Hepatocyte (in vitro differentiated cells): ENCODE results near the gene IRF2. TPM values are rescaled to one million over a fixed set of nuclear protein-coding genes. Genes with fewer than 3 reads are reported as not detected.
"Not testable (repeated sequence)": the region's sequence is repeated elsewhere in the genome, so short reads cannot be mapped to it uniquely, and the experiment has no call there.

ENCODE experiments used
- DNase-seq: peaks from one replicate; pipeline ENCODE4 v3.0.0-alpha.2; 2016; ENCODE audit warnings: low spot score
- H2AFZ ChIP-seq: fragments of 200-600 bp; sonication (generic); 2 replicates; pipeline ENCODE4 v1.6.0; 2016; ENCODE audit warnings: antibody characterized with exemption, mild to moderate bottlenecking
- H3K27ac ChIP-seq: fragments of 200-600 bp; sonication (generic); 2 replicates; pipeline ENCODE4 v1.5.1; 2016; ENCODE audit warnings: mild to moderate bottlenecking
- H3K27me3 ChIP-seq: fragments of 200-600 bp; sonication (generic); 2 replicates; pipeline ENCODE4 v1.6.1; 2016
- H3K36me3 ChIP-seq: fragments of 200-600 bp; sonication (generic); replicated peaks from 2 replicates; pipeline ENCODE4 v1.5.1; 2016; ENCODE audit warnings: low read depth; ENCODE audit not compliant: insufficient read depth
- H3K4me1 ChIP-seq: fragments of 200-600 bp; sonication (generic); 2 replicates; pipeline ENCODE4 v1.5.1; 2016; ENCODE audit warnings: mild to moderate bottlenecking, moderate library complexity; ENCODE audit not compliant: insufficient read depth
- H3K4me2 ChIP-seq: fragments of 200-600 bp; sonication (generic); 2 replicates; pipeline ENCODE4 v1.6.0; 2016
- H3K4me3 ChIP-seq: fragments of 200-600 bp; sonication (generic); 2 replicates; pipeline ENCODE4 v1.5.1; 2016; ENCODE audit warnings: mild to moderate bottlenecking
- H3K79me2 ChIP-seq: fragments of 200-600 bp; sonication (generic); 2 replicates; pipeline ENCODE4 v1.6.0; 2017; ENCODE audit warnings: mild to moderate bottlenecking
- H3K9me2 ChIP-seq: fragments of 200-600 bp; sonication (generic); replicated peaks from 2 replicates; pipeline ENCODE4 v1.6.0; 2017; ENCODE audit warnings: mild to moderate bottlenecking; ENCODE audit not compliant: insufficient read depth
- H3K9me3 ChIP-seq: fragments of 200-600 bp; sonication (generic); 2 replicates; pipeline ENCODE4 v1.5.1; 2016; ENCODE audit warnings: low read depth, mild to moderate bottlenecking
- H4K20me1 ChIP-seq: fragments of 200-600 bp; sonication (generic); 2 replicates; pipeline ENCODE4 v1.6.0; 2016; ENCODE audit warnings: mild to moderate bottlenecking; ENCODE audit not compliant: insufficient read depth, poor library complexity, severe bottlenecking
- CTCF ChIP-seq: fragments of 200-600 bp; sonication (generic); IDR thresholded peaks from 2 replicates; pipeline ENCODE4 v1.5.1; 2016; ENCODE audit warnings: antibody characterized with exemption, mild to moderate bottlenecking; ENCODE audit not compliant: poor library complexity
- EZH2 ChIP-seq: fragments of 200-600 bp; sonication (generic); IDR thresholded peaks from 2 replicates; pipeline ENCODE4 v1.6.1; 2016; ENCODE audit warnings: antibody characterized with exemption, mild to moderate bottlenecking, borderline replicate concordance
- EZH2phosphoT487 ChIP-seq: fragments of 200-600 bp; sonication (generic); IDR thresholded peaks from one replicate; pipeline ENCODE4 v1.6.1; 2018; ENCODE audit warnings: antibody characterized with exemption, mild to moderate bottlenecking, low read depth, moderate library complexity; ENCODE audit not compliant: unreplicated experiment, severe bottlenecking
- WGBS: methylation state at CpG from one replicate; pipeline ENCODE4 v1.1.6; 2016; ENCODE audit warnings: low lambda C conversion rate; ENCODE audit errors: missing lambda C conversion rate; 5-methylcytosine and 5-hydroxymethylcytosine counted together
- polyA plus RNA-seq: library from polyadenylated mRNA; unstranded; fragments of >200 nt; fragmentation: Nextera tagmentation; extraction: Ambion mirVana; gene quantifications from 2 replicates; pipeline ENCODE4 v1.2.1, GENCODE V29; 2016
- total RNA-seq: library from RNA; depleted of rRNA; stranded (reverse); fragments of >200 nt; gene quantifications from 2 replicates; pipeline ENCODE4 v1.2.3, GENCODE V29; 2014

The IRF2 gene
- total and polyA plus RNA-seq, 2 experiments from 2014 or later = 17.7 to 41.1 TPM

- TF ChIP-seq CTCF (no peak), EZH2phosphoT487 (no peak), EZH2 (no peak)
- H4K20me1 ChIP-seq = no peaks in the 10 kb centered on the region
- H3K36me3 ChIP-seq = no peaks in the 10 kb centered on the region
- H3K9me3 ChIP-seq = no peaks in the 10 kb centered on the region
- no peaks in the 10 kb centered on the region for H3K79me2 ChIP-seq
- H3K4me1 ChIP-seq = peaks cover 58% of the 10 kb centered on the region
- no peak overlapping the region for H3K4me3 ChIP-seq
- peak overlapping the region; percentile 98 for H3K27ac ChIP-seq
- H3K27me3 ChIP-seq = no peaks in the 10 kb centered on the region
- peak; percentile 73 for DNase-seq
- 40% methylated on average over 8 of the region's 8 CpGs for WGBS
- peak overlapping the region; percentile 65 for H3K4me2 ChIP-seq
- H2AFZ ChIP-seq = no peak overlapping the region
- no peaks in the 10 kb centered on the region for H3K9me2 ChIP-seq
Measured at GRCh38 chr4:184383497-184384055, 90.8 kb downstream of the IRF2 start.

GRCh38 chr4:184382189-184382846, 92.0 kb downstream of the IRF2 start:
- Histone ChIP-seq H4K20me1 (no peaks in the 10 kb centered on the region), H3K36me3 (no peaks in the 10 kb centered on the region), H3K27ac (peak overlapping the region; percentile 98), H3K4me2 (peak overlapping the region; percentile 65), H3K4me3 (no peak overlapping the region), H2AFZ (peak overlapping the region; percentile 20), H3K9me2 (no peaks in the 10 kb centered on the region), H3K9me3 (no peaks in the 10 kb centered on the region), H3K4me1 (peaks cover 54% of the 10 kb centered on the region), H3K79me2 (no peaks in the 10 kb centered on the region), H3K27me3 (no peaks in the 10 kb centered on the region)
- WGBS = 44% methylated on average over 12 of the region's 12 CpGs
- no peak for DNase-seq
- TF ChIP-seq EZH2phosphoT487 (no peak), CTCF (no peak), EZH2 (no peak)

- DNase-seq = no peak
Measured at GRCh38 chr4:184380707-184381106, 93.6 kb downstream of the IRF2 start.

GRCh38 chr4:184380214-184380613, 94.1 kb downstream of the IRF2 start:
- 92% methylated on average over 5 of the region's 5 CpGs for WGBS
- not testable (repeated sequence) for H3K27me3 ChIP-seq, H3K4me2 ChIP-seq, H2AFZ ChIP-seq, H3K79me2 ChIP-seq, H3K9me3 ChIP-seq, H3K4me3 ChIP-seq, H3K27ac ChIP-seq, DNase-seq, H4K20me1 ChIP-seq, H3K36me3 ChIP-seq, H3K9me2 ChIP-seq
- peaks cover 33% of the 10 kb centered on the region for H3K4me1 ChIP-seq

More at GRCh38 chr4:184380707-184381106, 93.6 kb downstream of the IRF2 start:
- no peak overlapping the region for H3K4me2 ChIP-seq
- peaks cover 38% of the 10 kb centered on the region for H3K4me1 ChIP-seq
- H3K79me2 ChIP-seq = no peaks in the 10 kb centered on the region
- H3K27ac ChIP-seq = no peak overlapping the region
- H3K9me3 ChIP-seq = no peaks in the 10 kb centered on the region
- H3K4me3 ChIP-seq = no peak overlapping the region
- no peaks in the 10 kb centered on the region for H3K36me3 ChIP-seq
- H2AFZ ChIP-seq = no peak overlapping the region
- WGBS = 75% methylated on average over 4 of the region's 4 CpGs
- TF ChIP-seq EZH2 (no peak), CTCF (no peak), EZH2phosphoT487 (no peak)
- H4K20me1 ChIP-seq = no peaks in the 10 kb centered on the region
- H3K27me3 ChIP-seq = no peaks in the 10 kb centered on the region
- H3K9me2 ChIP-seq = no peaks in the 10 kb centered on the region
